ENCODE data around the gene PLSCR1. TPM values are rescaled to one million over a fixed set of nuclear protein-coding genes. Genes with fewer than 3 reads are reported as not detected.

Gene PLSCR1
- total and polyA plus RNA-seq, 5 donors from 2014 or later = 7.2 to 20.7 (median 17.0) TPM

DNA sequence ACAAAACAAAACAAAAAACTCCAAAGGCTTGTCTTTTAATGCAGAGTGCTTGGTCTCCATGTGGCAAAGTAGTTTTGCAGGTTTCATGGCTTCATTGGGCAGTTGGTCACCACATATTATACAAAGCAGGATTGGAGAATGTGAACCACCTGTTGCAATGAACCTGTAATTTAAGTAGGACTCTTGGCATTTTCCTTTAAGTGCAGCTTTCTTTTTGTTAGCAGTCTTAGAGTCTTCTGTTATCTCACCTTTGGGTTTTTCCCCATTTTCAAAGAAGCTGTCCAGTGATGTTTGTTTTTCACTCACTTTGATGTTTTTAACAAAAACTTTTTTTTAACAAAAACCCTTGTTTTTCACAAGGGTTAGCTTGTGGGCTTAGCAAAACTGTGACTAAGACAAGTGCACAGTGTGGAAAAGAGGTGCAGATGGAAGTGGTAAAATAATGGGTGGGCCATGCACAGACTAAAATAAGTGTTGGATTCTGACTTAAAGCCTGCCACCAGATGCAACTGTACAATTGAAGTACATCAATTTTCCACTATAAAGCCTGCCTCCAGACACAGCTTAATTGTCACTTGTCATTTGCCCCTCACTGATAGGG is 2.9 kb upstream of the PLSCR1 start:
- ATAC-seq (ENCODE audit: low read depth in 2 of 2) (no peak), DNase-seq (no peak)
- Mint-ChIP-seq H3K9me3 (no peaks in the 10 kb centered on the region), H3K27me3 (peaks cover 9% of the 10 kb centered on the region), H3K27ac (peak overlapping the region in 1 of 3 donors; percentile 45), H3K4me1 (peaks cover 12 to 52% (median 32%) of the 10 kb centered on the region in 4 donors), H3K4me3 (peak overlapping the region in 2 of 4 donors; percentile 7 to 86), H3K36me3 (no peaks in the 10 kb centered on the region)
- Histone ChIP-seq H3K9me3 (ENCODE audit: control insufficient read depth in 2 of 2, low read length in 2 of 2) (no peaks in the 10 kb centered on the region), H3K27me3 (ENCODE audit: control insufficient read depth, insufficient read depth, low read length) (peaks cover 2% of the 10 kb centered on the region), H3K4me3 (ENCODE audit: low read depth, low read length) (no peak overlapping the region), H3K27ac (ENCODE audit: insufficient read depth, low read length, poor library complexity, severe bottlenecking) (no peak overlapping the region), H3K36me3 (ENCODE audit: control insufficient read depth, insufficient read depth, low read length) (no peaks in the 10 kb centered on the region), H3K4me1 (ENCODE audit: control insufficient read depth, insufficient read depth, low read length, poor library complexity, severe bottlenecking) (peaks cover 23% of the 10 kb centered on the region)

DNA sequence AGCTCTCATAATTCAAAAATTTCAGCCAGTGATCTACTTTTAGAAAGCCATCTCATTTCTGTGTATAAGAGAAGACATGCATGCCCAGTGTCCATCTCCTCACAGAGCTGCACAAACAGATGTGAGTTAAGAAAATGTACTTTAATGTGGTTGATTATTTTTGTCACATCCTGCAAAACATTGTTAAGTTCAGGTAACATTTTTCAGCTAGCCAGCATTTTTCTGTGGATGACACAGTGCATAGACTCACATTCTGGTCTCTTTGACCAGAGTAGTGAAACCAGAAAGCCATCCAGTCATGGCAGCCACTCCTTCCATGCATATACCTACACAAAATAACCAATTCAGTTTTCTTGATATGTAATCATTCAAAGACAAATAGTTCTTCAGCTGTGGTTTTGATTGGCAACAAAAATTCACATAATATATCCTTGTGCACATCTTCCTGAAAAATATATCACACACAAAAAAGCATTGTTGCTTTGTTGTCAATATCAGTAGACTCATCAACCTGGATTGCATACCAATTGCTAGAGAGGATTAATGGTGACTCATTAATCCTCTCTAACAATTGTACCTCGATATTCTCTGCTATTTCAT is 2.1 kb upstream of the PLSCR1 start:
- Mint-ChIP-seq H3K27ac (peak overlapping the region in 2 of 3 donors; percentile 9 to 23), H3K4me1 (peaks cover 14 to 61% (median 40%) of the 10 kb centered on the region in 4 donors), H3K36me3 (no peaks in the 10 kb centered on the region), H3K9me3 (no peaks in the 10 kb centered on the region), H3K27me3 (peaks cover 9% of the 10 kb centered on the region), H3K4me3 (peak overlapping the region; percentile 18 to 86 (median 30))
- Histone ChIP-seq H3K27me3 (ENCODE audit: control insufficient read depth, insufficient read depth, low read length) (peaks cover 2% of the 10 kb centered on the region), H3K4me3 (ENCODE audit: low read depth, low read length) (no peak overlapping the region), H3K27ac (ENCODE audit: insufficient read depth, low read length, poor library complexity, severe bottlenecking) (no peak overlapping the region), H3K9me3 (ENCODE audit: control insufficient read depth in 2 of 2, low read length in 2 of 2) (no peaks in the 10 kb centered on the region), H3K36me3 (ENCODE audit: control insufficient read depth, insufficient read depth, low read length) (no peaks in the 10 kb centered on the region), H3K4me1 (ENCODE audit: control insufficient read depth, insufficient read depth, low read length, poor library complexity, severe bottlenecking) (peaks cover 26% of the 10 kb centered on the region)
- no peak for ATAC-seq (ENCODE audit: low read depth in 2 of 2)
- peak in 1 of 3 donors; percentile 26 for DNase-seq

DNA sequence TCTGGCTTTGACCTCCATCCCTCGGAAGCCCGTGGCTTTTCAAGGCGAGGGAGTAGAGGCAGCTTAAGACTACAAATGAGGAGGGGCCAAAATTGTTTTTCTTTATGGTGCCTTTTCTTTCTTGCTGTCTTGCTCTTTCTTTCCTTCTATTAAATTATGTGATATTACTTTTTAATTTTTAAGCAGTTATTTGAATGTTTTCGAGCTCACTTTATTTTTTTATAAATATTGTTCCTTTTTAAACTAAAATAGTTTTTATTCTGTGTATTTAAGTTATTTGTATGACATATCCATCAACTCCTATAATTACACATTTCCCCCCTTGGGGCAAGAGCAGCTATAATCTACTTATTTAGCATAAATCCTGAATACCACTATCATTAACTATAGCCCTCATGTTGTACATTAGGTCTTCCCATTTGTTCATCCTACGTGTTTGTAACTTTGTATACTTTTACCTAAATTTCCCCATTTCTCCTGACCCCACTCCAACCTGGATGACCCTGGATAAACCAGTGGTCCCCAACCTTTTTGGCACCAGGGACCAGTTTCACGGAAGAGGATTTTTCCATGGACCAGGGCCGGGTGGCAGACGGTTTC is 622 bp upstream of the PLSCR1 start:
- Mint-ChIP-seq H3K27me3 (peaks cover 4% of the 10 kb centered on the region), H3K9me3 (no peaks in the 10 kb centered on the region), H3K27ac (peak overlapping the region; percentile 64 to 90 (median 89)), H3K4me1 (peaks cover 21 to 65% (median 45%) of the 10 kb centered on the region in 4 donors), H3K4me3 (peak overlapping the region; percentile 86 to 95 (median 91)), H3K36me3 (peaks cover 4% of the 10 kb centered on the region)
- Histone ChIP-seq H3K9me3 (ENCODE audit: control insufficient read depth in 2 of 2, low read length in 2 of 2) (no peaks in the 10 kb centered on the region), H3K4me1 (ENCODE audit: control insufficient read depth, insufficient read depth, low read length, poor library complexity, severe bottlenecking) (peaks cover 26% of the 10 kb centered on the region), H3K27me3 (ENCODE audit: control insufficient read depth, insufficient read depth, low read length) (peaks cover 2% of the 10 kb centered on the region), H3K27ac (ENCODE audit: insufficient read depth, low read length, poor library complexity, severe bottlenecking) (no peak overlapping the region), H3K36me3 (ENCODE audit: control insufficient read depth, insufficient read depth, low read length) (no peaks in the 10 kb centered on the region), H3K4me3 (ENCODE audit: low read depth, low read length) (peak overlapping the region; percentile 61)
- ATAC-seq (ENCODE audit: low read depth in 2 of 2) (no peak), DNase-seq (no peak)

DNA sequence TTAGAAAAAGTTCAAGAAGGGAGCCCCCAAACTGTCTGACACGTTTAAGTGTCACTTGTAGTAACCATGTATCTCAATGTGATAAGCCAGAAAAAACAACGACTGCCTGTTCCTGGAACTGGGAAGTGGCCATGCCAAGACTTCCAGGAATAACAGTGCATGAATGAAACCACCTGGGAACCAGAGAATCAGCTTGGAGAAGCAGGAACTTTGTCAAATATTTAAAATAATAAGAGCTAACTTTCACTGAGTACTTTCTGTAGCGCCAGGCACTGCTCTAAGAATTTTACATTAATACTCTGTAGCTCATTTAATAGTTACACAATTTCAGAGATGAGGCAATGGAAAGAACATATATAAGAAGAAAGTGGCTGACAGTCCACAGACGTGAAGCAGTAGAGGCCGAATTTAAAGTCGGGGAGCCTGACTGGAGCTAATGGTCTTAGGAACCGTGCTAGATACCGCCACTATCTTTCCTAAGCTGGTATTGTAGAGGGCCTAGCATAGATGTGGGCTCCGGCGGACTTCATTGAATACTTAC is 876 bp downstream of the PLSCR1 start:
- peak overlapping the region; percentile 78 for H3K4me3 ChIP-seq (ENCODE audit: low read depth, low read length)
- Mint-ChIP-seq H3K36me3 (peaks cover 4% of the 10 kb centered on the region), H3K4me1 (peaks cover 21 to 68% (median 49%) of the 10 kb centered on the region in 4 donors), H3K27ac (peak overlapping the region; percentile 64 to 90 (median 89)), H3K4me3 (peak overlapping the region; percentile 86 to 95 (median 91)), H3K9me3 (no peaks in the 10 kb centered on the region), H3K27me3 (peaks cover 4% of the 10 kb centered on the region)
- peaks cover 26% of the 10 kb centered on the region for H3K4me1 ChIP-seq (ENCODE audit: control insufficient read depth, insufficient read depth, low read length, poor library complexity, severe bottlenecking)
- H3K27ac ChIP-seq (ENCODE audit: insufficient read depth, low read length, poor library complexity, severe bottlenecking) = no peak overlapping the region
- H3K27me3 ChIP-seq (ENCODE audit: control insufficient read depth, insufficient read depth, low read length) = peaks cover 2% of the 10 kb centered on the region
- DNase-seq (peak in 1 of 3 donors; percentile 20), ATAC-seq (ENCODE audit: low read depth in 2 of 2) (peak; percentile 7 to 10)
- no peaks in the 10 kb centered on the region for H3K9me3 ChIP-seq (ENCODE audit: control insufficient read depth in 2 of 2, low read length in 2 of 2)
- H3K36me3 ChIP-seq (ENCODE audit: control insufficient read depth, insufficient read depth, low read length) = no peaks in the 10 kb centered on the region

DNA sequence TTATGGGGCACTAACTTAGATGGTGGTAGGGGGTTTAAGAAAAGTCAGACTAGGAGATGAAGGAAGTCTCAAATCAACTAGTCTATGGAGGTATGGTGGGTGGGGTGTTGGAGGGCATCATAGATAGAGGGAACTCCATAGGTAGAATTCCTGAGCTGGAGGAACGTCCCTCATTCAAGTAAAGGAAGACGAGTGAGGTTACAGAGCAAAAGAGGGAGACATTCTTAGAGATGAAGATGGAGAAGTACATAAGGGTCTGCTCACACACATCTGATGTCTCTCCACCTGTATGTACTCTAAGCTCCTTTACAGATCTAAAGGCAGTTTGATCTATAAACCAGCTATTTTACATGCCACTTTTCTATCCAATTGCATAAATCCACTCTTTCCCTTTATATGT is 1.4 kb downstream of the PLSCR1 start:
- Mint-ChIP-seq H3K27ac (peak overlapping the region; percentile 64 to 90 (median 89)), H3K36me3 (peaks cover 4% of the 10 kb centered on the region), H3K4me3 (peak overlapping the region; percentile 86 to 95 (median 91)), H3K4me1 (peaks cover 21 to 68% (median 49%) of the 10 kb centered on the region in 4 donors), H3K9me3 (no peaks in the 10 kb centered on the region), H3K27me3 (peaks cover 4% of the 10 kb centered on the region)
- DNase-seq (no peak), ATAC-seq (ENCODE audit: low read depth in 2 of 2) (no peak)
- Histone ChIP-seq H3K4me1 (ENCODE audit: control insufficient read depth, insufficient read depth, low read length, poor library complexity, severe bottlenecking) (peaks cover 26% of the 10 kb centered on the region), H3K36me3 (ENCODE audit: control insufficient read depth, insufficient read depth, low read length) (no peaks in the 10 kb centered on the region), H3K4me3 (ENCODE audit: low read depth, low read length) (peak overlapping the region; percentile 78), H3K27me3 (ENCODE audit: control insufficient read depth, insufficient read depth, low read length) (peaks cover 2% of the 10 kb centered on the region), H3K27ac (ENCODE audit: insufficient read depth, low read length, poor library complexity, severe bottlenecking) (no peak overlapping the region), H3K9me3 (ENCODE audit: control insufficient read depth in 2 of 2, low read length in 2 of 2) (no peaks in the 10 kb centered on the region)

DNA sequence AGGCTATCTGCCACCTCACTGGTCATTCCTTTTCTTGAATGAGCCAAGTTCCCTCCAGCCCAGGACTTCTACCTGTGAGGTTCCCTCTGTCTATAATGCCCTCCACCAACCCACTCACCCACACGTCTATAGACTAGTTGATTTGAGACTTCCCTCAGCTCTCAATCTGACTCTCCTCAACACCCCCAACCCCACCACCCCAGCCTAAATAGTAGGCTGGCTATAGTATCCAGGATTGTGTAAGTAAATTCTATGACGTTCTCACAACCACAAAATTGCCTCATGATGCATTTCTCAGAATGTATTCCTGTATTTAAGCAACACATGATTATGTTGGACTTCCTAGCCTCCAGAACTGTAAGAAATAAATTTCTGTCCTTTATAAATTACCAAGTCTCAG is 2.2 kb downstream of the PLSCR1 start:
- H3K4me1 Mint-ChIP-seq = peaks cover 21 to 69% (median 50%) of the 10 kb centered on the region in 4 donors
- ATAC-seq (ENCODE audit: low read depth in 2 of 2) (no peak), DNase-seq (no peak)
- Histone ChIP-seq H3K4me3 (ENCODE audit: low read depth, low read length) (peak overlapping the region; percentile 33), H3K36me3 (ENCODE audit: control insufficient read depth, insufficient read depth, low read length) (no peaks in the 10 kb centered on the region), H3K27me3 (ENCODE audit: control insufficient read depth, insufficient read depth, low read length) (no peaks in the 10 kb centered on the region), H3K9me3 (ENCODE audit: control insufficient read depth in 2 of 2, low read length in 2 of 2) (no peaks in the 10 kb centered on the region), H3K4me1 (ENCODE audit: control insufficient read depth, insufficient read depth, low read length, poor library complexity, severe bottlenecking) (peaks cover 26% of the 10 kb centered on the region), H3K27ac (ENCODE audit: insufficient read depth, low read length, poor library complexity, severe bottlenecking) (no peak overlapping the region)
- H3K36me3 Mint-ChIP-seq = peaks cover 9% of the 10 kb centered on the region
- no peaks in the 10 kb centered on the region for H3K9me3 Mint-ChIP-seq
- H3K4me3 Mint-ChIP-seq = peak overlapping the region; percentile 49 to 92 (median 68)
- peaks cover 4% of the 10 kb centered on the region for H3K27me3 Mint-ChIP-seq
- peak overlapping the region in 1 of 3 donors; percentile 17 for H3K27ac Mint-ChIP-seq

DNA sequence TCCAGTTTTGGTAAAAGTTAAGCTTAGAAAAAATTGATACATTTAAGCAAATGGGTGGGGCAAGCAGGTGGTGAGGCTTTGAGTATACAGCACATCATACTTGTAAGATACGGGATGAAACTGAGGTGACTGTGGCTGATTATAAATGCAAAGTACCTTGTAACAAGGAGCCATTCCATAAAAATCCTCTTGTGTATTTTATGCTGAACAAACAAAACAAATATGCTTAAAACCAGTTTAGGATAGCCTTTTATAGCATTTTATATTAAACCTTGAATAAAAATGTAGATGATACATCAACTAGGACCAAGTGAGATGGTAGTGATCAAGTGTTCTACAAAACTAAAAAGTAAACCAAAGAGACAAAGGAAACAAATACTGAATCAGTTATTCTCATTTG is 3.4 kb downstream of the PLSCR1 start:
- no peak overlapping the region for H3K27ac ChIP-seq (ENCODE audit: insufficient read depth, low read length, poor library complexity, severe bottlenecking)
- Mint-ChIP-seq H3K27ac (peak overlapping the region; percentile 21 to 58 (median 31)), H3K4me1 (peaks cover 26 to 64% (median 43%) of the 10 kb centered on the region in 4 donors), H3K27me3 (peaks cover 4% of the 10 kb centered on the region), H3K9me3 (no peaks in the 10 kb centered on the region), H3K36me3 (peaks cover 10% of the 10 kb centered on the region), H3K4me3 (peak overlapping the region in 2 of 4 donors; percentile 19 to 48)
- H3K27me3 ChIP-seq (ENCODE audit: control insufficient read depth, insufficient read depth, low read length) = no peaks in the 10 kb centered on the region
- ATAC-seq (ENCODE audit: low read depth in 2 of 2) (no peak), DNase-seq (no peak)
- H3K4me1 ChIP-seq (ENCODE audit: control insufficient read depth, insufficient read depth, low read length, poor library complexity, severe bottlenecking) = peaks cover 26% of the 10 kb centered on the region
- no peak overlapping the region for H3K4me3 ChIP-seq (ENCODE audit: low read depth, low read length)
- no peaks in the 10 kb centered on the region for H3K9me3 ChIP-seq (ENCODE audit: control insufficient read depth in 2 of 2, low read length in 2 of 2)
- H3K36me3 ChIP-seq (ENCODE audit: control insufficient read depth, insufficient read depth, low read length) = no peaks in the 10 kb centered on the region
